NOMO-1 treated with dmso at 0.1 percent for 144 hours (cell line): ENCODE data around the gene CELSR3.

Source experiments
- DNase-seq: peaks from one replicate; lab custom pipeline; 2025; ENCODE audit not compliant: unreplicated experiment; lab: John Stamatoyannopoulos, UW

The CELSR3 gene

DNA sequence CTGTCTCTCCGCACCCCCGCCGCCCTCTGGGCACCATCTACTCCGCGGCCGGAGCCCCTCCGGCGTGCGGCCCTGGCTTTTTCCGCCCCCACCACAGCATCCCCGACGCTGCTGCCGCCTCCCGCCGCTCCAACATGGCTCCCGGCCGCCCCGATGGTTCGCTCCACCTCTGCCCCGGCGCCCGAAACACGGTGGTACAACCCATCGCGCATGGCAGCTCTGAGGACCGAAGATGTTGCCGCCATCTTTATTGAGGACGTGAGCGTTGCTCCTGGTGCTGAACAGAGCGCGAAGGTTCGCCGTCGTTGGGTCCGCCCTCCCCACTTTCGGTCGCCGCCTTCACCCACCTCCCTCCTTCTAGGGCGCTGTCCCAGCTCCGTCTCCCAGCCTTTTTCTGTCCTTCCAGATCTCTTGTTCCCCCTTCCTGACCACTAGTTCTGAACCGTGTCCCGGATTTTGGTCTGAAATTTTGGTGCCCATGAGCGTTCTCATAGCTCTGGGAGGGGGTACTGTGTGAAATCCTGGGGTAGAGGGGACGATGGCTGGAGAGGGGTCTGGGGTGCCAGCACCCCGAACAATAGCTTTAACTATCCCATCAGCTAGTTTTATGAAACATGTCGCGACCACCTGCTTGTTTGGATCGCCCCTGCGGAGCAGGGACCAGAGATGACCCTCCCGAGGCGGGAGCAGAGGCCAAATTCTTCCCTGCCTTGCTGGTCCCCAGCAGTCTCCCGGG is at the start of gene CELSR3:
TSS of gene CELSR3 (minus strand) at position 134 of the 736 bp plus-strand sequence. CDS start 252 bp downstream, outside the sequence.
- no peak for DNase-seq

- no peak for DNase-seq
Observed at GRCh38 chr3:48711727-48712126, 49.0 kb upstream of the CELSR3 start.

GRCh38 chr3:48709051-48709461 is 46.4 kb upstream of the CELSR3 start:
- no peak for DNase-seq

DNA sequence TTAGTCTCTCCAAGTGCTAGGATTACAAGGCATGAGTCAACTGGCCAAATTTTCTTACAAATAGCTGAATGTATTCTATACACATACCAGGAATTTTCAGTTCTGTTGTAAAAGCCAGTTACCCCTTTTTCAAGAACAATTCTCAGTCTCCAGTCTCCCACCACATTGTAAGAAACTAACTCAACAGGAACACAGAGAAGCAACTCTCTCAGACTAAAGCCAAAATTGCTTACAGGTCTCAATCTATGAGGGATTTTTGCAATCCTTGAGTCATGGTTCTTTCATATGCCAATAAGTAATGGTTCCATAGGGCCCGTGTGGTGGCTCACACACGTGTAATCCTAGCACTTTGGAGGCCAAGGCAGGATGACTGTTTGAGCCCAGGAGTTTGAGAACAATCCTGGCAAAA is 45.8 kb upstream of the CELSR3 start:
- no peak for DNase-seq

GRCh38 chr3:48707157-48707556 is 44.5 kb upstream of the CELSR3 start:
- no peak for DNase-seq

GRCh38 chr3:48702320-48702920 is 39.7 kb upstream of the CELSR3 start:
- DNase-seq: no peak

DNA sequence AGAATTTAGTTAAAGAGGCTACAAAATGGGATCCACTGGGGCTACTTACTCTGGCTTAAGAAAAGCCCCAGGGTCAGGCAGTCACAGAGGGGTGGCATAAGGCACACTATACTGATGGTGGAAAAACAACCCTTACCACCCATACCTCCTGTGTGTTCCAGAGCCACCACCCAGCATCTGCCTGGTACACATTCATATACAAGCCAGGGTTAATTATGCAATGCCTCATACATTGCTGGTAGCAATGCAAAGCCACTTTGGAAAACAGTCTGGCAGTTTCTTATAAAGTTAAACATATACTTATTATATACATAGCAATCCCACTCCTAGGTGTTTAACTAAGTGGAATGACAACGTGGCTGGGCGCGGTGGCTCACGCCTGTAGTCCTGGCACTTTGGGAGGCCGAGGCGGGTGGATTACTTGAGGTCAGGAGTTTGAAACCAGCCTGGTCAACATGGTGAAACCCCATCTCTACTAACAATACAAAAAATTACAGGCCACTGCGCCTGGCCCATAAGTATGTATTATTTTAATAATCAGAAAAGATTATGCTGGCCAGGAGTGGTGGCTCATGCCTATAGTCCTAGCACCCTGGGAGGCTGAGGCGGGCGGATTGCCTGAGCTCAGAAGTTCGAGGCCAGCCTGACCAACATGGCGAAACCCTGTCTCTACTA is 38.2 kb upstream of the CELSR3 start:
- DNase-seq: no peak

DNA sequence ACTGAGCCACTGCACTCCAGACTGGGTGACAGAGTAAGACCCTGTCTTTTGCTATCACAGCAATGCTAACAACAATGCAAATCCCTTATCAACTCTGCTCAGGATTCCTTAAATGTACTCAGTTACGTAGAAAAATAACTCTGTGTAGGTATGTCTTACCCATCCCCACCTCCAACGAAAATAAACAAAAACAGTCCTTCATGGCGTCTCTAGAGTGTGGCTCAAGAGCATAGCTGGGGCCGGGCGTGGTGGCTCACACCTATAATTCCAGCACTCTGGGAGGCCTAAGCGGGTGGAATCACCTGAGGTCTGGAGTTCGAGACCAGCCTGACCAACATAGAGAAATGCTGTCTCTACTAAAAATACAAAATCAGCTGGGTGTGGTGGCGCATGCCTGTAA is 36.2 kb upstream of the CELSR3 start:
- DNase-seq: no peak

DNA sequence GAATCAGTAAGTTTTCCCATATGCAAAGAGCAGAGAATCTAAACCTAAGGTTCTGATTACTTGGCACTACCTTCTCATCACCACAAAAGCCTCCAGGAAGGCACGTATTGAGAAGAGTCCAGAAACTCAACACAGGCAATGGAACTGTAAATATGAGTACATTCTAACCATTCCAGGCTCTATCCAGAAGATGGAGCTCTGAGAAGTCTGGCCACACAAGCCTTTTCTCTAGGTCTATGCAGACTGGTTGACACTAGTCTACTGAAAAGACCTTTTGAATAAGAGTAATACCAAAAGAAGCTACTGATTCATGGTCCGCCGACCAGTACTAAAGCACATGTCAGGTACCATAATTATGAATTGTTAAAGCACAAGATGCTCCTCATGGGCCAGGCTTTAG is 35.3 kb upstream of the CELSR3 start:
- DNase-seq: no peak

- no peak for DNase-seq
Observed at GRCh38 chr3:48696601-48697000, 33.9 kb upstream of the CELSR3 start.

GRCh38 chr3:48696156-48696555 is 33.5 kb upstream of the CELSR3 start:
- no peak for DNase-seq

DNA sequence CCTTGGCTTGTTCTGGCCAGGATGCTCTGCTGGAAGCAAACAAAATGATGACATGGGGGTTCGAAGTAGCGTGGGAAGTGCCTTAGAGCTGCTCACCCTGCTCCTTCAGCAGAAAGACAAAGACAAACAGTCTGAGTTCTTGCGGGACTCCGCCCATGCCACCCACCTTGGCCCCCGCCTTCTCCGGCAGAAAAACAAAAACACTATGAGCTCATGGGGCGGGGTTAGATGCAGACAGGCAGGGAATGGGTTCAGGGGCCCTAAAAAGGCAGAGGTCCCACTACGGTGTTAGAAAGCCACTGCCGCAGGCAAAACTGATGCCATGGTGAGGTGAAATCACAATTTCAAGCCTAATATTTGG is 32.7 kb upstream of the CELSR3 start:
- DNase-seq: no peak

DNA sequence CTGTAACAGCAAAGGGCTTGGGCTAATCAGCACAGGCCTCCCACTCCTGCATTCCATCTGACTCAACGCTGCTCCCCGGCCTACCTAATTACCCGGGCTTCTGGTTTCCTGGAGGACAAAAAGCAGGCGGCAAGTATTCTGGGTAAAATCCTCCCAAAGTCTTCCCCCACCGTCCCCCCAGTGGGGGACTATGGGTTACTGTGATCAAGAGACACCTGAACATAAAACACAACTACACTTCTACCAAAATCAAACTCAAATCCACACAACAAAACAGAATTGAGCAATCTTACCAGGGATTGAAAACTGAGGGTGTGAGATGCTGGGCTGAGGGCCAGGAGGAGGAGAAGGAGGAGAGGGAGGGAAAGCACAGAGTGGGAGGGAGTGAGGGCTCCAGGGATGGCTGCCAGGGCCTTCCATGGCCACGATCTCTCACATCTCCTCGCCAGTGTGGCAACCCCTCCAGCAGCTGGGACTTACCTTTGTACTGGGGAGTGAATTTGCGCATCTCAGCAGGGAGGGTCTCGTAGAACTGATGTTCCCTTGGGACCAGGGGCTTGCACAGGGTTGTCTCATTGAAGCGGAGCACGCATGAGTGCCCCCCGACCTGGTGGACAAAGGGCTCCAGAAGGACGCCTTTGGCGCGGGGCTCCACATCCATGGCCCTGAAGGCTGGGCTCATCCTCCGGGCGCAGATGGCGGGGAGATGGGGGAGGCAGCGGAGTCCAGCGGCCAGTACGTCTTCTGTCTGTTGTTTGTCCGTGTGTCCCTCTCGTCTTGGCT is 32.1 kb upstream of the CELSR3 start:
- DNase-seq: no peak

DNA sequence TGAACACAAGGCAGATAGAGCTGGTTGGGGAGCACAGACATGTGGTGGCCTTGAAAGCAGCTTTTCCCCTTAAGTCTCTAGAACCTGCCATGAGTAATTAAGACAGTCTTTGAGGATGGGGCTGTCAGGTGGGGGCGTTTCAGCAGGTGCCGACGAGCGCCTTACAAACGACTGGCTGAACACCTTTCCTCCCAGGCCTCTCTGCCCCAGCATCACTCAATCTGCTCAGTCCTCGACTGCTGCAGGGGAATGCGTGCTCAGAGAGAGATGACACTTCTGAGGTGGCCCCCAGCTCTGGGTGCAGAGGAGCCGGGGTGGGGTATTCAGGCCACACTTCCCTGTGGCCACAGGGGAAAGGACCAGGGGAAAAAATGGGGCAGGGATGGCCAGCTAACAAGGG is 31.1 kb upstream of the CELSR3 start:
- no peak for DNase-seq

GRCh38 chr3:48692551-48692950 is 29.9 kb upstream of the CELSR3 start:
- no peak for DNase-seq

DNA sequence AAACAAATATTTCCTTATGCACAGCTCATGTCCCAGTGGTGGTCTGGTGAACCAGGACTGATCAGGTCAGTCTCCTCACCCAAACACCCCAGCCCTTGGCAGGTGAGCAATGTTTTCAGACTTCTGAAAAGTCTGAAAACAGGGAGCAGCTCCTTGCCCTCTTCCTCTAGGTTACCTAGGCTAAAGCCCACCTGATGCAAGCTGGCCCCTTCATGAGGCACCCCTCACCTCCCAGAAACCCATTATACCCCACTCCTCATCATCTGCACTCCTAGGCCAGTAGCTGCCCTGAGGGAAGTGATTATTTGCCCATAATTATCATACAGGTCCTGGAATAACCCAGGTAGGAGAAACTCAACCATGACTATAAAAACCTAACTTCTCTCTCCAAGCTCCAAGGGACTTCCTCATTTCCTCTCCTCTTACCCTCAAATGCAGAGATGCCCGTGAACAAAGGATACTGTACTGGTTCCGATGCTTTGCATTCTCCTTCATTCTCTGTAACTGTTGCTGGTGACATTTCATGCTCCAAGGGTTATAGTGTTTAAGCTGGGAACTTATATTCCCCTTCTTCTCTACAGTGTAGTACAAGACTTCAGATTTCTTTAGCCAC is 28.3 kb upstream of the CELSR3 start:
- no peak for DNase-seq

- no peak for DNase-seq
Observed at GRCh38 chr3:48689384-48689783, 26.7 kb upstream of the CELSR3 start.

GRCh38 chr3:48688737-48689075 is 26.0 kb upstream of the CELSR3 start:
- no peak for DNase-seq

- no peak for DNase-seq
Observed at GRCh38 chr3:48688032-48688736, 25.5 kb upstream of the CELSR3 start.

- DNase-seq: no peak
Observed at GRCh38 chr3:48687220-48687678, 24.6 kb upstream of the CELSR3 start.
